Lower leg skin (tissue), 3 donors: ENCODE measurements around the gene CADPS2.

ENCODE experiments used
- POLR2A ChIP-seq, 2 donors: fragments of 450-650 bp; IDR thresholded peaks; one replicate each; pipeline ENCODE4 v1.6.1; 2016 to 2017; ENCODE audit warnings: antibody characterized with exemption in 2 of 2, mild to moderate bottlenecking in 1 of 2, moderate library complexity in 1 of 2
- TF ChIP-seq, protein P1 (sequence below), 3 donors: fragments of 450-650 bp; IDR thresholded peaks; one replicate each; pipeline ENCODE4 v1.5.1; 2016; ENCODE audit warnings: antibody characterized with exemption in 3 of 3, mild to moderate bottlenecking in 3 of 3, moderate library complexity in 2 of 3

DNA sequence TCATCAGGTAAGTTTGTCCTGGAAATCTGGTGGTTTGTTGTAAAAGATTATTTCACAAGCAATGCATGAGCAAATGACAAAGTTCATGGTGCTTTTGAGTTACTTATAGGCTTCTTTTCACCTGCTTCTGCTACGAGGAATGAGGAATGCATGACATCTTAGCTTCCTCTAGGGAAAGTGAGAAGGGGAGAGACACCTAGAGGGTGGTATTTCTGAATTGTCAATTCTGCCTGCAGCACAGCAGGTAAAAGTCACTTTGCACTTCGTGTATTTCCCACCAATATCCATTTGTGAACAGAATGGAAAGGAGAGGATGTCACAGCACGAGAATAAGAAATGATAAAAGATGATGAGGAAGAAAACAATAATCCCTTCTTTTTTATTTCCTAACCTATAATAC, 428.3 kb downstream of the CADPS2 start:
- TF ChIP-seq, protein P1, sequence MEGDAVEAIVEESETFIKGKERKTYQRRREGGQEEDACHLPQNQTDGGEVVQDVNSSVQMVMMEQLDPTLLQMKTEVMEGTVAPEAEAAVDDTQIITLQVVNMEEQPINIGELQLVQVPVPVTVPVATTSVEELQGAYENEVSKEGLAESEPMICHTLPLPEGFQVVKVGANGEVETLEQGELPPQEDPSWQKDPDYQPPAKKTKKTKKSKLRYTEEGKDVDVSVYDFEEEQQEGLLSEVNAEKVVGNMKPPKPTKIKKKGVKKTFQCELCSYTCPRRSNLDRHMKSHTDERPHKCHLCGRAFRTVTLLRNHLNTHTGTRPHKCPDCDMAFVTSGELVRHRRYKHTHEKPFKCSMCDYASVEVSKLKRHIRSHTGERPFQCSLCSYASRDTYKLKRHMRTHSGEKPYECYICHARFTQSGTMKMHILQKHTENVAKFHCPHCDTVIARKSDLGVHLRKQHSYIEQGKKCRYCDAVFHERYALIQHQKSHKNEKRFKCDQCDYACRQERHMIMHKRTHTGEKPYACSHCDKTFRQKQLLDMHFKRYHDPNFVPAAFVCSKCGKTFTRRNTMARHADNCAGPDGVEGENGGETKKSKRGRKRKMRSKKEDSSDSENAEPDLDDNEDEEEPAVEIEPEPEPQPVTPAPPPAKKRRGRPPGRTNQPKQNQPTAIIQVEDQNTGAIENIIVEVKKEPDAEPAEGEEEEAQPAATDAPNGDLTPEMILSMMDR (IDR thresholded peaks at IDR 0.05), result no peak
- no peak for TF ChIP-seq POLR2A (IDR thresholded peaks at IDR 0.05)
